NCI-H446 treated with DMSO at 0.1 percent for 48 hours (cell line): ENCODE results near the gene SYT15B.
"Not testable (repeated sequence)": the region's sequence is repeated elsewhere in the genome, so short reads cannot be mapped to it uniquely, and the experiment has no call there.

Source experiments
- DNase-seq: peaks from one replicate; lab custom pipeline; 2025; lab: John Stamatoyannopoulos, UW

The SYT15B gene

GRCh38 chr10:47725740-47726139 lies 37.7 kb downstream of the SYT15B start:
- DNase-seq = not testable (repeated sequence)

DNA sequence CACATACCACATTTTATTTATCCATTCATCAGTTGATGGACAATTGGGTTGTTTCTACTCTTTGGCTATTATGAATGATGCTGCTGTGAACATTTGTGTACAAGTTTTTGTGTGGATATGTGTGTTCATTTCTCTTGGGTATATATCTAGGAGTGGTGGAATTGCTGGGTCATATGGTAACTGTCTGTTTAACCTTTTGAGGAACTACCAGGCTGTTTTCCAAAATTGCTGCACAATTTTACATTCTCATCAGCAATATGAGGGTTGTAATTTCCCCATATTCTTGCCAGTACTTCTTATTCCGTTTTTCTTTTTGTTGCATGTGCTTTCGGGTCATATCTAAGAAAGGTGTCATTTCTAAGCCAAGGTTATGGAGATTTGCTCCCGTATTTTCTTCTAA lies 38.3 kb downstream of the SYT15B start:
- not testable (repeated sequence) for DNase-seq

DNA sequence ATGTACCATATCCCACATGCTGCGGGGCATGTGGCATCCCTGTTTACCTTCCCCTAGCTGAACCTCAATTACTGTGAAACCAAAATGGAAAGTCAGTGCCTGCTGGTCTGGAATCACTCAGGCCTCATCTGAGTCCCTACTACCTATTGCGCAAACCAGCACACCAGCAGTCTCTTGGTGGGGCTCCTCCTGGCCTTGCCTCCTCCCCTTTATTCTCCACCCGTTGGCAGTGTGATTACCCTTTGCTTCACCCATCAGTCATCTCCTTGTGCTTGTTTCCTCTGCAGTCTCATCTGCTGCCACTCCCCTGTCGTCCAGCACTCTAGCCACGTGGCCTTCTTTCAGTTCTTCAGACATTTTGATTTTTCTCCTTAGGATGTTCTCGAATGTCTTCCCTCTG lies 39.3 kb downstream of the SYT15B start:
- not testable (repeated sequence) for DNase-seq

DNA sequence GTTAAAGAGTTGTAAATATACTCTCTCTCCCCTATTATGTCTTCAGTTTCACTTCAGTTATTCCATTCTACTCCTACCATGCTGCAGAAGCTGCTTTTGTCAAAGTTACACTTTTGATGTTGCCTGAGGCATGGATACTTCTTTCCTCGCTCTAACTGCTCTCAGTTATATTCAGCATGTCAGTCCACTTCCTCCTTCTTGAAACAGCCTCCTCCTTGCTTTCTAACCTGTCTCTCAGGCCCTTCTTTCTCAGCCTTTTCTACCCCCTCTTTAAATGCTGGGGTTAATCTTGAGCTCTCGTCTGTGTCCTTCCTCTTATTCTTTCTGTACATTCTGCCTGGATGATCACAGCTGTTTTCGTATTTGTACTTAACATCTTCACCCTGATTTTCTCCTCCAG lies 40.0 kb downstream of the SYT15B start:
- not testable (repeated sequence) for DNase-seq

DNA sequence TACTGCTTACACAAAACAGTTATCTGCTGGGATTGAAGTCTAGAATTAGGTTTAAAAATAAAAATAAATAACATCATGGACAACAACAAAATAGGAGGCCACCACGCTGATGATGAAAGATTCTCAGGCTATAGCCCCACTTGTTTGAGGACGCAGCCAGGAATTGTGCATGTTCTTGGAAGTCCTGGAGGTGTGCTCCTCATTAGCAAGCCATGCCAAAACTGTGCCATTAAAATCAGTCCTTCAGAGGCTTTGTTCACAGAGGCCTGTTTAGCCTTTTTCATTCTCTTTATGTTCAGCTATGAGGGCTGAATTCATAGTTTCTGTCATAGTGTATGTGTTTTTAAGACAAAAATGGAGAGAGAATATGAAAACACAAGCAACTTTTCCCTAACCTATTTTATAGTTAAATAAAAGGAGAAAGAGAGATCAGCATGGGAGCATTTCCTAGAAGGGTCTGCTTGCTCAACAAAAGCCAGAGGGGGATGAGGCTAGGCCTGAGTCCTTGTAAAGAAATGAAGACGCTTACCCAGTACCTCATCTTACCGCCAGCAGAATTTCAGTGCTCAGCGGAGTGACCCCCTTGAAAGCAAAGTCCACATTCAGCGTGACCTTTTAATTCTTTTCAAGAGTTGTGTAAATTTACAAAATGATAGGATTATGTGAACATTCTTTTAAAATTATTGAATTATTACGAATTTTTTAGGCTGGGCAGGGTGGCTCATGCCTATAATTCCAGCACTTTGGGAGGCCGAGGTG lies 46.2 kb downstream of the SYT15B start:
- not testable (repeated sequence) for DNase-seq
